HepG2 (cell line): Measurements from ENCODE around the gene PDIA2. TPM values are rescaled to one million over a fixed set of nuclear protein-coding genes. Genes with fewer than 3 reads are reported as not detected.

Source experiments
- ATAC-seq: fragments of 200-7000 bp; cut with Tn5 transposase; 3 replicates; pipeline ENCODE4 v1.9.1; 2020; ENCODE audit warnings: mild to moderate bottlenecking, moderate library complexity
- BruUV-seq: library from RNA; stranded (reverse); fragments of 400-500 nt; replicated peaks from 2 replicates; lab custom pipeline; 2021; lab: Mats Ljungman, UMichigan
- CTCF ChIA-PET: fragments of 300-600 bp; formaldehyde crosslinking; extraction: SDS; loops from one replicate; lab custom pipeline; 2021; ENCODE audit warnings: low total read pairs, inconsistent platforms, low intra/inter-chr PET ratio; lab: Yijun Ruan, JAX
- POLR2A ChIA-PET: fragments of 350-600 bp; sonication (Branson Sonifier 250); formaldehyde crosslinking; loops from one replicate; lab custom pipeline; 2020; ENCODE audit warnings: antibody characterized with exemption, inconsistent platforms; lab: Yijun Ruan, JAX
- DNase-seq: peaks from one replicate; pipeline ENCODE4 v3.0.0-alpha.2; 2015; ENCODE audit warnings: low spot score
- FAIRE-seq: peaks from 3 replicates; lab custom pipeline; 2011; peaks lifted over from hg19 to GRCh38; lab: Jason Lieb, UNC
- H2AFZ ChIP-seq: one replicate; pipeline ENCODE4 v1.6.1; 2011; ENCODE audit warnings: low read length, inconsistent platforms
- H3K27ac ChIP-seq: fragments of 300-600 bp; 3 replicates; pipeline ENCODE4 v1.8.0; 2011; ENCODE audit warnings: mixed run types, mild to moderate bottlenecking, mixed read lengths, low read length, inconsistent platforms; ENCODE audit not compliant: insufficient read depth; ENCODE audit errors: extremely low read length
- H3K27me3 ChIP-seq, 2 experiments: fragments of 200-600 bp in 1 of 2; 2 replicates in 1 of 2; 3 replicates in 1 of 2; pipeline versions ENCODE4 v1.6.0 to v1.8.0; 2011; ENCODE audit warnings: low read length in 2 of 2, mild to moderate bottlenecking in 2 of 2, moderate library complexity in 2 of 2, inconsistent platforms in 1 of 2; ENCODE audit not compliant: insufficient read depth in 2 of 2, control insufficient read depth in 1 of 2
- H3K36me3 ChIP-seq, 2 experiments: fragments of 200-600 bp in 1 of 2; replicated peaks in 1 of 2; 2 replicates in 1 of 2; 3 replicates in 1 of 2; pipeline versions ENCODE4 v1.5.1 to v1.8.0; 2011; ENCODE audit warnings: low read length in 2 of 2, inconsistent platforms in 1 of 2; ENCODE audit not compliant: insufficient read depth in 2 of 2, control insufficient read depth in 1 of 2
- H3K4me1 ChIP-seq: 2 replicates; pipeline ENCODE4 v1.5.1; 2012; ENCODE audit warnings: low read length, inconsistent platforms; ENCODE audit not compliant: insufficient read depth
- H3K4me2 ChIP-seq: 2 replicates; pipeline ENCODE4 v1.6.0; 2011; ENCODE audit warnings: low read depth, low read length, inconsistent platforms
- H3K4me3 ChIP-seq, 3 experiments: fragments of 200-600 bp in 1 of 3; sonication (generic), shearing (Covaris generic) in 1 of 3; replicated peaks in 1 of 3; 2 replicates each; pipeline ENCODE4 v1.5.1; 2011 to 2016; ENCODE audit warnings: low read length in 3 of 3, inconsistent platforms in 2 of 3, low read depth in 2 of 3, mild to moderate bottlenecking in 2 of 3, control low read depth in 1 of 3, mixed read lengths in 1 of 3; ENCODE audit not compliant: insufficient read depth in 1 of 3
- H3K79me2 ChIP-seq: one replicate; pipeline ENCODE4 v1.6.1; 2011; ENCODE audit warnings: low read length, inconsistent platforms; ENCODE audit not compliant: insufficient read depth
- H3K9ac ChIP-seq: 2 replicates; pipeline ENCODE4 v1.6.0; 2011; ENCODE audit warnings: mild to moderate bottlenecking, low read depth, low read length, inconsistent platforms; ENCODE audit not compliant: insufficient read depth
- H3K9me3 ChIP-seq: 2 replicates; pipeline ENCODE4 v1.5.1; 2012; ENCODE audit warnings: mild to moderate bottlenecking, low read length
- H4K20me1 ChIP-seq: 2 replicates; pipeline ENCODE4 v1.6.0; 2011; ENCODE audit warnings: inconsistent platforms, mild to moderate bottlenecking, low read length, moderate library complexity; ENCODE audit not compliant: insufficient read depth
- FOXK1 ChIP-seq: sonication (generic); formaldehyde crosslinking; IDR thresholded peaks from 2 replicates; pipeline ENCODE4 v1.4.0; 2020; ENCODE audit warnings: low read depth, missing genetic modification reagents, borderline replicate concordance
- GMEB2 ChIP-seq: IDR thresholded peaks from 2 replicates; pipeline ENCODE4 v1.6.1; 2016; ENCODE audit warnings: missing biosample characterization, missing genetic modification reagents, low read depth
- HIVEP1 ChIP-seq: sonication (generic); formaldehyde crosslinking; IDR thresholded peaks from 2 replicates; pipeline ENCODE4 v1.4.0; 2020; ENCODE audit warnings: mild to moderate bottlenecking, missing genetic modification reagents
- JUN ChIP-seq: sonication (generic); formaldehyde crosslinking; IDR thresholded peaks from 2 replicates; pipeline ENCODE4 v1.4.0; 2020; ENCODE audit warnings: mild to moderate bottlenecking, missing genetic modification reagents
- MAF1 ChIP-seq: sonication (generic); formaldehyde crosslinking; IDR thresholded peaks from 2 replicates; pipeline ENCODE4 v1.5.0; 2020; ENCODE audit warnings: missing genetic modification reagents, borderline replicate concordance
- MLXIP ChIP-seq: sonication (generic); formaldehyde crosslinking; IDR thresholded peaks from 2 replicates; pipeline ENCODE4 v1.9.0; 2021; ENCODE audit warnings: missing genetic modification reagents, borderline replicate concordance
- TBX2 ChIP-seq: sonication (generic); formaldehyde crosslinking; IDR thresholded peaks from 2 replicates; pipeline ENCODE4 v1.5.0; 2020; ENCODE audit warnings: missing genetic modification reagents, mild to moderate bottlenecking, borderline replicate concordance
- ZNF17 ChIP-seq: sonication (generic); formaldehyde crosslinking; IDR thresholded peaks from 2 replicates; pipeline ENCODE4 v1.5.0; 2020; ENCODE audit warnings: mild to moderate bottlenecking, missing genetic modification reagents
- ZNF3 ChIP-seq: IDR thresholded peaks from 2 replicates; pipeline ENCODE4 v1.7.0; 2017; ENCODE audit warnings: inconsistent platforms
- ZNF414 ChIP-seq: sonication (generic); formaldehyde crosslinking; IDR thresholded peaks from 2 replicates; pipeline ENCODE4 v1.5.0; 2020; ENCODE audit warnings: missing genetic modification reagents
- ZNF572 ChIP-seq: sonication (generic); formaldehyde crosslinking; IDR thresholded peaks from 2 replicates; pipeline ENCODE4 v1.5.1; 2020; ENCODE audit warnings: mild to moderate bottlenecking, missing genetic modification reagents
- WGBS: methylation state at CpG from one replicate; pipeline ENCODE4 v1.1.6; 2017; ENCODE audit warnings: low lambda C conversion rate; 5-methylcytosine and 5-hydroxymethylcytosine counted together
- in situ Hi-C: cut with HindIII; loops from 2 replicates; pipeline ENCODE4 v1.10.0; 2017; ENCODE audit warnings: low pct_unique_long_range_greater_than_20kb; ENCODE audit not compliant: extremely low pct_ligation_motif_present
- intact Hi-C: fragments of 100-400 bp; cut with micrococcal nuclease; formaldehyde crosslinking; loops from one replicate; pipeline ENCODE4 v1.10.0; 2022; ENCODE audit not compliant: unreplicated experiment
- polyA plus RNA-seq, 8 experiments: library from polyadenylated mRNA; depleted of rRNA in 3 of 8; stranded (reverse) in 7 of 8; unstranded in 1 of 8; fragments of >200 nt; fragmentation: Illumina TruSeq in 4 of 8; extraction: Trizol in 4 of 8; gene quantifications; 2 replicates each; pipeline versions ENCODE4 v1.2.1 to v1.2.3, GENCODE V29; 2011 to 2016; ENCODE audit warnings: low read depth in 4 of 8, missing spikeins in 1 of 8, mixed read lengths in 1 of 8; ENCODE audit not compliant: insufficient read depth in 1 of 8
- total RNA-seq, 5 experiments: library from RNA; depleted of rRNA; stranded (reverse); fragments of >200 nt; fragmentation: Illumina TruSeq; extraction: Trizol; gene quantifications; 2 replicates each; pipeline ENCODE4 v1.2.3, GENCODE V29; 2016; ENCODE audit warnings: low read depth in 1 of 5
- TF ChIP-seq, protein P1 (sequence below): sonication (generic); formaldehyde crosslinking; IDR thresholded peaks from 2 replicates; pipeline ENCODE4 v1.8.1; 2022; ENCODE audit warnings: low read depth, mild to moderate bottlenecking, missing genetic modification reagents

Gene PDIA2
- total and polyA plus RNA-seq, 2 of the 13 experiments (the other 11 are each of a cell fraction or from before 2014, with no cell fraction given) = 0.35 to 1.9 TPM

DNA sequence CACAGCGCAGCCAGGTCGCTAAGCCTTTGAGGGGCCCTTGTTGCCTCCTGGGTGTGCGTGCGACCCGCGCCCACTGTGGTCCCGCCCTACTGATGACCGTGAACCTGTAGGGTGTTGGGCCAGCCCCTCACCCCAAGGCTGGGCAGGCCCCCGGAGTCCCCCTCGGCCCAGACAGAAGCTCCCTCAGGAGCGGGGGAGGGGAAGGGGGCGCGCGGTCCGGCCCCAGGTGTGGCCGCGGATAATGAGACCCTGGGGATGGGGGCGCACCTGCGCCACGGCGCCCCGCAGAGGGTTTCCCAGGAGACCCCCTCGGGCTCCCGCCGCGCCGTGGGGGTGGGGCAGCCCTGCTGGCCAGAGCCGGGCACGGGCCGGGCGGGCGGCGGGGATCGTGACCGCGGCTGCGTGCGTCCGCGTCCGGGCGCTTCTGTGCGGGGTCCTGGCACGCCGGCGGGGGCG, 2.9 kb upstream of the PDIA2 start:
- ATAC-seq (no peak), FAIRE-seq (no peak)
- intact Hi-C loops (no loop called here), in situ Hi-C loops (no loop called here)
- BruUV-seq = no TSS peak
- Histone ChIP-seq H3K9ac (no peak overlapping the region), H3K4me2 (0 out of 2 replicates have a peak overlapping the region, but pooled peaks have one; percentile 32), H3K27ac (no peak overlapping the region), H3K9me3 (no peaks in the 10 kb centered on the region), H3K4me1 (peaks cover 18% of the 10 kb centered on the region), H3K27me3 (peaks cover 9 to 54% of the 10 kb centered on the region in 2 experiments; a peak in 4 of 5 replicates), H4K20me1 (no peaks in the 10 kb centered on the region), H3K36me3 (no peaks in the 10 kb centered on the region), H2AFZ (no peak overlapping the region), H3K4me3 (peak overlapping the region in 2 of 3 experiments; percentile 9 to 46; a peak in 2 of 6 replicates)
- CTCF ChIA-PET = no interaction called here
- no CpG with 5 or more reads among the region's 47 CpGs for whole genome bisulfite sequencing
- POLR2A ChIA-PET = interaction anchor here (2.3 kb wide), 1 partner anchor 45 kb away, joined by 7 read pairs; the partner anchor contains the start of gene FAM234A
- TF ChIP-seq ZNF17 (CRISPR knock-in tag) (no peak), FOXK1 (no peak), MAF1 (no peak), HIVEP1 (CRISPR knock-in tag) (no peak), GMEB2 (CRISPR knock-in tag) (no peak), ZNF3 (CRISPR knock-in tag) (no peak), MLXIP (CRISPR knock-in tag) (no peak), ZNF572 (no peak), JUN (CRISPR knock-in tag) (no peak), TBX2 (CRISPR knock-in tag) (no peak), ZNF414 (CRISPR knock-in tag) (no peak)
- TF ChIP-seq, protein P1, sequence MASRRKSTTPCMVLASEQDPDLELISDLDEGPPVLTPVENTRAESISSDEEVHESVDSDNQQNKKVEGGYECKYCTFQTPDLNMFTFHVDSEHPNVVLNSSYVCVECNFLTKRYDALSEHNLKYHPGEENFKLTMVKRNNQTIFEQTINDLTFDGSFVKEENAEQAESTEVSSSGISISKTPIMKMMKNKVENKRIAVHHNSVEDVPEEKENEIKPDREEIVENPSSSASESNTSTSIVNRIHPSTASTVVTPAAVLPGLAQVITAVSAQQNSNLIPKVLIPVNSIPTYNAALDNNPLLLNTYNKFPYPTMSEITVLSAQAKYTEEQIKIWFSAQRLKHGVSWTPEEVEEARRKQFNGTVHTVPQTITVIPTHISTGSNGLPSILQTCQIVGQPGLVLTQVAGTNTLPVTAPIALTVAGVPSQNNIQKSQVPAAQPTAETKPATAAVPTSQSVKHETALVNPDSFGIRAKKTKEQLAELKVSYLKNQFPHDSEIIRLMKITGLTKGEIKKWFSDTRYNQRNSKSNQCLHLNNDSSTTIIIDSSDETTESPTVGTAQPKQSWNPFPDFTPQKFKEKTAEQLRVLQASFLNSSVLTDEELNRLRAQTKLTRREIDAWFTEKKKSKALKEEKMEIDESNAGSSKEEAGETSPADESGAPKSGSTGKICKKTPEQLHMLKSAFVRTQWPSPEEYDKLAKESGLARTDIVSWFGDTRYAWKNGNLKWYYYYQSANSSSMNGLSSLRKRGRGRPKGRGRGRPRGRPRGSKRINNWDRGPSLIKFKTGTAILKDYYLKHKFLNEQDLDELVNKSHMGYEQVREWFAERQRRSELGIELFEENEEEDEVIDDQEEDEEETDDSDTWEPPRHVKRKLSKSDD (CRISPR knock-in tag) = no peak
- TF ChIP-seq, all 625 proteins: peak for 0
- H3K79me2 ChIP-seq = no peaks in the 10 kb centered on the region
- DNase-seq = no peak
